Heart left ventricle (tissue), 16 donors: ENCODE data around the gene CMBL. TPM values are rescaled to one million over a fixed set of nuclear protein-coding genes. Genes with fewer than 3 reads are reported as not detected.

Source experiments
- ATAC-seq, 4 donors: fragments of 200-7000 bp; cut with Tn5 transposase; one replicate each; pipeline ENCODE4 v1.9.1; 2020 to 2022; ENCODE audit warnings: moderate library complexity in 4 of 4, mild to moderate bottlenecking in 3 of 4, moderate number of reproducible peaks in 1 of 4
- DNase-seq, 5 donors: peaks; one replicate each; pipeline ENCODE4 v3.0.0-alpha.2; 2020
- H3K27ac ChIP-seq, 12 donors: fragments of 200-600 bp; sonication (generic) in 4 of 12; one replicate each; pipeline versions ENCODE4 v1.5.0 to v1.8.0; 2016 to 2022; ENCODE audit warnings: mild to moderate bottlenecking in 2 of 12
- H3K27me3 ChIP-seq, 9 donors: fragments of 200-600 bp; sonication (generic) in 2 of 9; one replicate each; pipeline versions ENCODE4 v1.5.1 to v1.8.0; 2016 to 2022; ENCODE audit warnings: mild to moderate bottlenecking in 3 of 9
- H3K36me3 ChIP-seq, 9 donors: fragments of 200-600 bp; sonication (generic) in 2 of 9; one replicate each; pipeline versions ENCODE4 v1.5.0 to v1.8.0; 2018 to 2022; ENCODE audit warnings: mild to moderate bottlenecking in 2 of 9
- H3K4me1 ChIP-seq, 12 donors: fragments of 200-600 bp; sonication (generic) in 4 of 12; one replicate each; pipeline versions ENCODE4 v1.5.0 to v1.8.0; 2016 to 2022; ENCODE audit warnings: mild to moderate bottlenecking in 3 of 12
- H3K4me3 ChIP-seq, 12 donors: fragments of 200-600 bp; sonication (generic) in 4 of 12; one replicate each; pipeline versions ENCODE4 v1.5.0 to v1.8.0; 2017 to 2022; ENCODE audit warnings: mild to moderate bottlenecking in 9 of 12, moderate library complexity in 4 of 12
- H3K9me3 ChIP-seq, 12 donors: fragments of 200-600 bp; sonication (generic) in 4 of 12; one replicate each; pipeline versions ENCODE4 v1.5.0 to v1.8.0; 2016 to 2022; ENCODE audit warnings: mild to moderate bottlenecking in 1 of 12
- CTCF ChIP-seq, 12 donors: fragments of 200-600 bp; sonication (generic) in 4 of 12; IDR thresholded peaks; one replicate each; pipeline versions ENCODE4 v1.5.0 to v1.8.0; 2018 to 2022; ENCODE audit warnings: antibody characterized with exemption in 12 of 12, mild to moderate bottlenecking in 5 of 12
- POLR2A ChIP-seq, 2 donors: fragments of 450-650 bp; IDR thresholded peaks; one replicate each; pipeline ENCODE4 v1.6.1; 2017; ENCODE audit warnings: antibody characterized with exemption in 2 of 2, mild to moderate bottlenecking in 2 of 2, moderate library complexity in 2 of 2
- WGBS, 4 donors: extraction: QIAGEN DNeasy Blood & Tissue Kit in 2 of 4; methylation state at CpG; one replicate each; pipeline versions ENCODE4 v1.1.5 to v1.1.7; 2013 to 2018; 5-methylcytosine and 5-hydroxymethylcytosine counted together
- intact Hi-C, 10 donors: fragments of 100-400 bp; cut with DNase I; formaldehyde crosslinking; loops; one replicate each; pipeline versions ENCODE4 v1.11.1 to v1.14.2; 2022
- polyA plus RNA-seq, 2 donors: library from polyadenylated mRNA; stranded (reverse); fragments of 200-250 nt; gene quantifications; one replicate each; pipeline ENCODE4 v1.2.3, GENCODE V29; 2013
- total RNA-seq, 9 donors: library from RNA; depleted of rRNA in 2 of 9; stranded (reverse); fragments of >200 nt in 2 of 9; fragmentation: NEBNext Ultra II Directional in 3 of 9; extraction: Animal tissue kit (Norgen Biotek cat#: 25700) in 3 of 9; gene quantifications; one replicate each; pipeline versions ENCODE4 v1.1.0 to v1.2.4, GENCODE V29; 2016 to 2023
- donor health status: ischemic (EF 13 %, LVEDD 7.1; RV severe dilation, severe dysfunction).
- donor health status: healthy with polysubstance abuse.
- donor health status: DM: no; HTN: yes; CAD: no.
- donor health status: DM: no; HTN: no; CAD: no.
- donor health status: ischemic (EF 25% LVEDD 6.9; RV normal size, moderate dysfunction).
- donor health status: ischemic (EF 25% LVEDD 5.7; RV mildly dilated, moderate dysfunction).
- donor health status: healthy.
- donor health status: DM: yes; HTN: yes; CAD: no.
- donor health status: ischemic (EF 35%, LVEDD 5.7; RV mildly dilated, moderate dysfunction).
- donor health status: nonischemic (EF 11% LVEDD 7.7; RV severe dilation, severe dysfunction).
- donor health status: DM: yes; HTN: yes; CAD: no.
- donor health status: PGD.
- donor health status: ischemic (EF 29% LVEDD 5.4; RV normal size, mild dysfunction).
- donor health status: nonischemic (EF 23%, LVEDD 6.1; RV moderate dilation, normal function).

CMBL gene
- total and polyA plus RNA-seq, 11 donors, result 12.4 to 53.5 (median 29.0) TPM

GRCh38 chr5:10293907-10294662, 13.6 kb downstream of the CMBL start:
- peaks cover 0 to 8% (median under 1%) of the 10 kb centered on the region in 12 donors for H3K4me1 ChIP-seq
- intact Hi-C loops, result loop anchor here in 1 of 10 donors (10.0 kb wide), 1 partner anchor 331 kb away; no protein-coding TSS in a partner anchor
- no peak for ATAC-seq
- H3K4me3 ChIP-seq, result no peak overlapping the region
- peaks cover 0 to 10% (median 0%) of the 10 kb centered on the region in 9 donors for H3K36me3 ChIP-seq
- no peak for DNase-seq
- H3K27me3 ChIP-seq, result no peaks in the 10 kb centered on the region
- H3K9me3 ChIP-seq, result no peaks in the 10 kb centered on the region
- TF ChIP-seq POLR2A (IDR thresholded peaks at IDR 0.05) (no peak), CTCF (IDR thresholded peaks at IDR 0.05) (no peak)
- 91 to 93% (median 92%) methylated on average over 3 of the region's 3 CpGs for WGBS, 4 donors
- no peak overlapping the region for H3K27ac ChIP-seq

- TF ChIP-seq POLR2A (IDR thresholded peaks at IDR 0.05) (no peak), CTCF (IDR thresholded peaks at IDR 0.05) (no peak)
- intact Hi-C loops, result loop anchor here in 1 of 10 donors (10.0 kb wide), 1 partner anchor 333 kb away; no protein-coding TSS in a partner anchor
- WGBS, 4 donors, result 66 to 71% (median 70%) methylated on average over 9 of the region's 9 CpGs
- Histone ChIP-seq H3K4me3 (no peak overlapping the region), H3K4me1 (peaks cover 0 to 16% (median 6%) of the 10 kb centered on the region in 12 donors), H3K27ac (no peak overlapping the region), H3K9me3 (no peaks in the 10 kb centered on the region), H3K27me3 (no peaks in the 10 kb centered on the region), H3K36me3 (peaks cover 0 to 27% (median 0%) of the 10 kb centered on the region in 9 donors)
- DNase-seq (no peak), ATAC-seq (no peak)
Measured at GRCh38 chr5:10291692-10292339, 15.9 kb downstream of the CMBL start.

- Histone ChIP-seq H3K36me3 (peaks cover 0 to 36% (median 0%) of the 10 kb centered on the region in 9 donors), H3K4me3 (no peak overlapping the region), H3K27me3 (no peaks in the 10 kb centered on the region), H3K9me3 (no peaks in the 10 kb centered on the region), H3K4me1 (peaks cover 0 to 19% (median 6%) of the 10 kb centered on the region in 12 donors), H3K27ac (no peak overlapping the region)
- no peak for ATAC-seq
- 86 to 91% (median 89%) methylated on average over 9 of the region's 9 CpGs for WGBS, 4 donors
- TF ChIP-seq CTCF (IDR thresholded peaks at IDR 0.05), result no peak
- no peak for TF ChIP-seq POLR2A (IDR thresholded peaks at IDR 0.05)
- intact Hi-C loops, result loop anchor here in 1 of 10 donors (10.0 kb wide), 1 partner anchor 334 kb away; no protein-coding TSS in a partner anchor
- DNase-seq, result no peak
Measured at GRCh38 chr5:10290438-10290837, 17.3 kb downstream of the CMBL start.

GRCh38 chr5:10289991-10290390, 17.7 kb downstream of the CMBL start:
- peak in 1 of 4 donors; percentile 3 for ATAC-seq
- no peak for DNase-seq
- H3K4me3 ChIP-seq, result no peak overlapping the region

More at GRCh38 chr5:10289991-10290390, 17.7 kb downstream of the CMBL start:
- Histone ChIP-seq H3K27ac (peak overlapping the region in 6 of 12 donors; percentile 38 to 84 (median 75)), H3K36me3 (peaks cover 0 to 36% (median 0%) of the 10 kb centered on the region in 9 donors), H3K27me3 (no peaks in the 10 kb centered on the region), H3K9me3 (no peaks in the 10 kb centered on the region), H3K4me1 (peaks cover 0 to 19% (median 6%) of the 10 kb centered on the region in 12 donors)
- no peak for TF ChIP-seq CTCF (IDR thresholded peaks at IDR 0.05)
- no peak for TF ChIP-seq POLR2A (IDR thresholded peaks at IDR 0.05)
- intact Hi-C loops, result loop anchor here in 6 of 10 donors (5.0 to 10.0 kb wide), 6 partner anchors 45 to 345 kb away; partner anchors contain the start of gene MARCHF6 (in 1 of the 6)
- 88 to 96% (median 95%) methylated on average over 4 to 10 of the region's 10 CpGs for WGBS, 4 donors
